Activated CD4-positive, alpha-beta T cell treated with anti-CD3 and anti-CD28 coated beads, Interleukin-2, amount 10 ng/mL, durations not matched to agents 24 days and 14 days (primary cell): ENCODE measurements around the gene DPP10. TPM values are rescaled to one million over a fixed set of nuclear protein-coding genes. Genes with fewer than 3 reads are reported as not detected.

Experiments
- DNase-seq: peaks from one replicate; pipeline ENCODE4 v3.0.0; 2022
- H3K27ac Mint-ChIP-seq: one replicate; pipeline ENCODE4 v1.8.0; 2022; ENCODE audit warnings: mild to moderate bottlenecking, mixed read lengths
- H3K27me3 Mint-ChIP-seq: one replicate; pipeline ENCODE4 v1.8.0; 2022; ENCODE audit warnings: mixed read lengths
- H3K36me3 Mint-ChIP-seq: one replicate; pipeline ENCODE4 v1.8.0; 2022; ENCODE audit warnings: low read depth, mild to moderate bottlenecking, mixed read lengths
- H3K4me1 Mint-ChIP-seq: one replicate; pipeline ENCODE4 v1.8.0; 2021; ENCODE audit warnings: mixed read lengths
- H3K4me3 Mint-ChIP-seq: one replicate; pipeline ENCODE4 v1.8.0; 2022; ENCODE audit warnings: mild to moderate bottlenecking, moderate library complexity, mixed read lengths
- H3K9me3 Mint-ChIP-seq: one replicate; pipeline ENCODE4 v1.8.0; 2021; ENCODE audit warnings: mixed read lengths
- intact Hi-C: fragments of 100-400 bp; cut with micrococcal nuclease; formaldehyde crosslinking; loops from one replicate; pipeline ENCODE4 v1.15.1; 2023
- total RNA-seq: library from RNA; stranded (reverse); gene quantifications from 2 replicates; pipeline ENCODE4 v1.2.3, GENCODE V29; 2022

Gene DPP10
- total RNA-seq, 1 donor from 2014 or later = not detected

DNA sequence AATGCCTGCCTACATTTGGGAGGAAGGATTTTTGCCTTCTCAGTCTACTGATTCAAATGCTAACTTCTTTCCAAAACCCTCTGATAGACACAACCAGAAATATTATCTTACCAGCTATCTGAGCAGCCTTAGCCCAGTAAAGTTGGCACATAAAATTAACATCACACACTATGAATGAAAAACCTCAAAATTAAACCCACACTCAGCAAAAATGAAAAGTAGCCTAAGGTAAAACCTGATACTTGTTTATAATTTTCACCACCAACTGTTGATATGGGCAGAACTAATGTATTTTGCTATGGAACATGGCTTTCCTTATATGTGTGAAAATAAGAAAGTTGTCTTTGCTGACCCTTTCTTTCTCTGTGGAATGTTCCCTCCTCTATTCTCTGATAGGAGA, 226.0 kb downstream of the DPP10 start:
- no peaks in the 10 kb centered on the region for H3K36me3 Mint-ChIP-seq
- no peaks in the 10 kb centered on the region for H3K4me1 Mint-ChIP-seq
- DNase-seq = no peak
- no peaks in the 10 kb centered on the region for H3K9me3 Mint-ChIP-seq
- intact Hi-C loops = no loop called here
- no peak overlapping the region for H3K4me3 Mint-ChIP-seq
- H3K27me3 Mint-ChIP-seq = no peaks in the 10 kb centered on the region
- no peak overlapping the region for H3K27ac Mint-ChIP-seq

DNA sequence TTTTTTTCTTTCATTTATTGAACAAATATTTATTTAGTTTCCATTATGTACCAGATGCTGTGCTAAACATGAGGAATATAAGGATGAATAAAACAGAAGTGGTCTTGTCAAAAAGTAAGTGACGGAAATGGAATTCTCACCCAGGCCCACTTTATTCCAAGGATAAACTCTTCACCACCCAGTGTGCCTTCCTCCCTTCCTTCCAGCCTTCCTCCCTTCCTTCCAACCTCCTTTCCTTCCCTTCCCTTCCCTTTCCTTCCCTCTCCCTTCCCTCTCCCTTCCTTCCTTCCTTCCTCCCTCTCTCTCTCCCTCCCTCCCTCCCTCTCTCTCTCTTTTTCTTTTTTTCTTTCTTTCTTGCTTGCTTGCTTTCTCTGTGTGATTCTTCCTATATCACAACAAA, 240.8 kb downstream of the DPP10 start:
- H3K36me3 Mint-ChIP-seq = no peaks in the 10 kb centered on the region
- no peaks in the 10 kb centered on the region for H3K4me1 Mint-ChIP-seq
- no peaks in the 10 kb centered on the region for H3K9me3 Mint-ChIP-seq
- DNase-seq = no peak
- intact Hi-C loops = no loop called here
- no peaks in the 10 kb centered on the region for H3K27me3 Mint-ChIP-seq
- H3K4me3 Mint-ChIP-seq = no peak overlapping the region
- H3K27ac Mint-ChIP-seq = no peak overlapping the region

DNA sequence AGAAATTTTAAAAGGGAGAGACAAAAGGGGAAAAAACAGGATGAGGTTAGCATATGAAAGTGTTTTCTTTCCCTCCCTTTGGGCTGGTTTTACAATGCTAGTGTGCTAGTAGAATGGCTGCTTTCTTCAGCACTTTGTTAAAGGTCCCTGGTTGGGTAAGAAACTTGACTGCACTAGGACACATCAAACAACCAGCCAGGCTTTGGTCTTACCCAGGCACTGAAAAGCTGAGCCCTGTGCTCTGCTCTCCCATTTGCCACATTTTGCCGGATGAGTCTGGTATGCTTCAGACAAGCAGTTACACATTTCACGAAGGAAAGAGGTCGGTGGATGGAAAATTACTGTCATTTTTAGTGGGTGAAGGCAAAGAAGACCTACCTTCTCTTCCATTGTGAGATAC, 242.0 kb downstream of the DPP10 start:
- Mint-ChIP-seq H3K27ac (no peak overlapping the region), H3K9me3 (no peaks in the 10 kb centered on the region), H3K4me3 (no peak overlapping the region), H3K27me3 (no peaks in the 10 kb centered on the region), H3K36me3 (no peaks in the 10 kb centered on the region), H3K4me1 (no peaks in the 10 kb centered on the region)
- intact Hi-C loops = no loop called here
- no peak for DNase-seq

DNA sequence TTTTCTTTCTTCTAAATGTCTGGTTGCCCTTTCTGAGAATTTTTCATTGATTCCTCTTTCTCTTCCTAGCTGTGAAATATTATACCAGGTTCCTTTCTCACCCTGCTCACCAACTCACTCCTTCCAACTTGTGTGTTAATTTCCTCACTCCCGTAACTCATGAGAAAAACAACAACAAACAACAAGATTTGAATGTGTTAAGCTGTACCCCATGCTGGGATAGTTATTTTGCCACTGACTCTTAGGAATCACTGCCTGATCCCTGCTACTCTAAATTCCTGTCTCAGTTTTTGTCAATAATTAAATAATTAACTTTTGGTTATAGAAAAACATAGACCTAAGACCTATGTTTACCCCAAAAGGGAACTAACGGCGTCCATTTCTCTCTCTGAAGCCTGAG, 242.7 kb downstream of the DPP10 start:
- no peak for DNase-seq
- Mint-ChIP-seq H3K27ac (no peak overlapping the region), H3K36me3 (no peaks in the 10 kb centered on the region), H3K4me3 (no peak overlapping the region), H3K4me1 (no peaks in the 10 kb centered on the region), H3K9me3 (no peaks in the 10 kb centered on the region), H3K27me3 (no peaks in the 10 kb centered on the region)
- intact Hi-C loops = no loop called here

DNA sequence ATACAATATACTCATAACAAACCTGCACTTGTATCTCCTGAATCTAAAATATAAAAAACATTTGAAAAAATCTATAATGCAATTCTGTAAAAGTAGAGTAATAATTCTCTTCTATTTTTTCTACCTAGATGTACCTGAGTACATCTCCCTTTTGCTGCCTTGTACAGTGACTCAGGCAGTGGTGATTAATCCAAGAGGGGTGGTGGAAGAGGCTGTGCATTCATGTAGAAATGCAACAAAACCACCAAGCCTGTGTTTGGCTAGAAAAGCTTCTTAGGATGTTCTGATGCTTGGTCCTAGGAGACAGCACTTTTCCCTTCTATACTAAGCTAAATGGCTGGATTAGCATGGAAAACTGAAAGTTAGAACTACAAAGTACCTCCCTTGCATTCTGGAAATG, 245.8 kb downstream of the DPP10 start:
- no peaks in the 10 kb centered on the region for H3K4me1 Mint-ChIP-seq
- no peak overlapping the region for H3K27ac Mint-ChIP-seq
- intact Hi-C loops = no loop called here
- H3K4me3 Mint-ChIP-seq = no peak overlapping the region
- H3K27me3 Mint-ChIP-seq = no peaks in the 10 kb centered on the region
- DNase-seq = no peak
- no peaks in the 10 kb centered on the region for H3K9me3 Mint-ChIP-seq
- no peaks in the 10 kb centered on the region for H3K36me3 Mint-ChIP-seq

DNA sequence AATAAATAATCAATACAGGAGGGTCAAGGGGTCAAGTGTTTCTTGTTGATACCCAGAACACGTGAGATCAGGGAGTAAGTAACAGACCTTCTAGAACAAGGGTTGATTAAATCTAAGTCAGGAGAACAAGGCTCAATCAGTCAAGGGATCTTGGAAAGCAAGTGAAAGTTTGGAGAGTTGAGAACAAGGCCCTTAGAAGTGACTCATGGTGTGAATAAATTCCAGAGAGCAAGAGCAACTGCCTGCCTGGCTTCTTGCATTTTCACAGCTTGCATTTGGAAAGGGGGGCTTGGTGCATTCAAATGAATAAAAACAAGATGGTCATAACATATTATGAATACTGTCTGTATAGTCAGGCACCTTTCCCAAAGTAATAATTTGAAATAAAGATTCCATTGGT, 256.1 kb downstream of the DPP10 start:
- no peak for DNase-seq
- intact Hi-C loops = no loop called here
- H3K4me3 Mint-ChIP-seq = no peak overlapping the region
- H3K27ac Mint-ChIP-seq = no peak overlapping the region
- no peaks in the 10 kb centered on the region for H3K4me1 Mint-ChIP-seq
- H3K9me3 Mint-ChIP-seq = no peaks in the 10 kb centered on the region
- H3K27me3 Mint-ChIP-seq = no peaks in the 10 kb centered on the region
- no peaks in the 10 kb centered on the region for H3K36me3 Mint-ChIP-seq

DNA sequence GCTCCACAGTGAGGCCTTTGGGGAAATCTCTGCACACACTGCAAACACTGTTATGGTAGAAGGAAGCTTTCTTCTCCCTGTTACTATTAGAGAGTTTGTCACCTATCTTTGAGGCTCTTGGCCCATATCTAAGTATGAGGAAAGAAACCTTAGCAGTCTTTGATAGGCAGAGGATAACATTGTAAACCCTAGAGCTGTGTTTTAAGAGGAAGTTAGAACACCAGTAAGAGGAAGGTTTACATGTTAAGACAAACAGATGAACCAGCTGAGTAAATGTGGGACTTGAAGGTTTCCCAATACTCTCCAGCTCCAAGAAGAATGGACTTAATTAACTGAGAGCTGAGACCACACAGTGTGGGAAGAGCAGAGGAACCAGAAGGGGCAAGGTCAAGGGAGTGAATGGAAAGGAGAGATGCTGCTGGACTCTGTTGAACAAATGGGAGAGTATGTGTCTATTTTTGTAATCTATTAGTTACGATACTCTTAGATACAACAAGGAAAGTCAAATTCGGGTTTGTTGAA, 257.0 kb downstream of the DPP10 start:
- Mint-ChIP-seq H3K27ac (no peak overlapping the region), H3K4me3 (no peak overlapping the region), H3K27me3 (no peaks in the 10 kb centered on the region), H3K9me3 (no peaks in the 10 kb centered on the region), H3K36me3 (no peaks in the 10 kb centered on the region), H3K4me1 (no peaks in the 10 kb centered on the region)
- intact Hi-C loops = no loop called here
- DNase-seq = no peak

DNA sequence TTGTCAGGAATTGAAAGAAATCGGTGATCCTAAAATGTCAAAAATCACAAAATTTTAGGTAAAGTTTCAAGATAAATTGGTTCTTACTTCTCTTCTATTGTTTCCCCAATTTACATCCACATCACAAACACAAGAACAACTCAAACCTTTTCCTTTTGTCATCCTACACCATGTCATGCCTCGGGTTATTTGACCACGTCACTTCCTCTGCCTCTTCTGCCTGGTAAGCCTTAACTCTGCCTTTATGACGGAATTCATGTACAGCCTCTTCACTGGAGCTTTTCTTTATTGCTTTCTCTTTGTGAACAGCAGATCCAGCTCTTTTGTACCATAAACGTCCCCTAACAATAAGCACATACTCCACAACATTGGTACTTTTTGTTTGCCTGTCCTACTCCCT, 258.0 kb downstream of the DPP10 start:
- H3K36me3 Mint-ChIP-seq = no peaks in the 10 kb centered on the region
- H3K27ac Mint-ChIP-seq = no peak overlapping the region
- no peaks in the 10 kb centered on the region for H3K9me3 Mint-ChIP-seq
- H3K27me3 Mint-ChIP-seq = no peaks in the 10 kb centered on the region
- no peaks in the 10 kb centered on the region for H3K4me1 Mint-ChIP-seq
- no peak for DNase-seq
- H3K4me3 Mint-ChIP-seq = no peak overlapping the region
- intact Hi-C loops = no loop called here

DNA sequence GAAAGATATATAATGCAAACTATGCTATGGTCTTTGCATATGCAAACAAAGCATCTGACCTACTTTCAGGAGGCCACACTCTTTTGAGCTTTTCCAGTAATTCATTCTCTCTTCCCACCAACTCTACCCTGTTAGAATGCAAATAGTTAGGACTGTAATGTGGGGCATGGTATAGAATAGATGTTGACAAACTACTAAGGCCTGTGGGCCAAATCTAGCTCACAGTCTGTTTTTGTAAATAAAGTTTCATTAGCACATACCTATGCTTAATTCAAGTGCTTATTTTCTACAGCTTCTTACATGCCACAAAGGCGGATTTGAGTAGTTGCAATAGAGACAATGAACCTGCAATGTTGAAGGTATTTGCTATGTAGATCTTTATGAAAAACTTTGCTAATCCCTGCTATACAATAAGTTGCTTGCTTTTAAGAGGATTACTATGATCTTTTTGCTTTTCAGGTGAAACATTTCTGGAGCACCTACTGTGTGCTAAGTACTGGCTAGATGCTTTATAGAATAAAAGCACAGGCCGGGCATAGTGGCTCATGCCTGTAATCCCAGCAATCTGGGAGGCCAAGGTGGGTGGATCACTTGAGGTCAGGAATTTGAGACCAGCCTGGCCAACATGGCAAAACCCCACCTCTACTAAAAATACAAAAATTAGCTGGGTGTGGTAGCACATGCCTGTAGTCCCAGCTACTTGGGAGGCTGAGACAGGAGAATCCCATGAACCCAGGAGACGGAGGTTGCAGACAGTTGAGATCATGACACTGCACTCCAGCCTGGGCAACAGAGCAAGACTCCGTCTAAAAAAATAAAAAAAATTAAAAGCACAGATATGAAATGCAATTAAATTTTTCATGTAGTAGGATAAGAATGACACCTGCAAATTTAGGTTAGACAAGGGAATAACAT, 267.8 kb downstream of the DPP10 start:
- no peaks in the 10 kb centered on the region for H3K27me3 Mint-ChIP-seq
- intact Hi-C loops = no loop called here
- H3K27ac Mint-ChIP-seq = no peak overlapping the region
- no peaks in the 10 kb centered on the region for H3K9me3 Mint-ChIP-seq
- no peak overlapping the region for H3K4me3 Mint-ChIP-seq
- no peak for DNase-seq
- no peaks in the 10 kb centered on the region for H3K36me3 Mint-ChIP-seq
- no peaks in the 10 kb centered on the region for H3K4me1 Mint-ChIP-seq

DNA sequence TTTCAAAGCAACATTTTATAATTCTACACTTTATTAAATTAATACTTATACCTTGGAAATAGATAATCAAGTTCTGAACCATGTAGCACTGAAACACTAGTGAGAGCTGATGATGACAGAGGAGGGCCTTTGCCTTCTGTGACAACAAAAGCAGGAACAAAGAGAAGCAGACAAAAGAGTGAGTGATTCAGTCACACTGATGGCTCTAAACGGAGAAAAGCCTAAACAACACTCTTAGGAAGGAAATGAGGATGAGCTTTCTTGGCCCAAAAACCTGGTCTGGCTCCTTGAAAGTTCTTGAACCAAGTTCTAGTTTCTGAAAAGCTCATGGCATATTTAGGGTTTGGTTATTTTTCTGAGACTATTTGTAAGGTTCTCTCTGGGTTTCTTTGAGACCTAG, 271.9 kb downstream of the DPP10 start:
- no peaks in the 10 kb centered on the region for H3K9me3 Mint-ChIP-seq

DNA sequence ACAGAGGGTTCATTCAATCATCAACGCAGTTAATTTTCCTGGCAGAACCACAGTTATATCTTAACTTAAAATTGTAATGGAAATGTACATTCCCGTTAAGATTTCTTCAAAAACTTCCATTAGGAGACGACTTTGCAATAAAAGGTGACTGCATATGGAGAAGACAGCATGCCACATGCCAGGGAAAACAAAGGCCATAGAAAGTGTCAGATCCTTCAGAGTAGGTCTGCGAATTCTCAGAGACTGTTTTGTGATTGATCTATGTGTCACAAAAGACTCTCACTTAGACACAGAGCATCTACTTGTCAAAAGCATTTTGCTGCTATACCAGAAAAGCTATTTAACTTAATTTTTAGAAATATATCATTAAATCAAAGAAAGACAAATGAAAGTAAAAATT, 274.6 kb downstream of the DPP10 start:
- no peak overlapping the region for H3K4me3 Mint-ChIP-seq
- no peaks in the 10 kb centered on the region for H3K27me3 Mint-ChIP-seq
- intact Hi-C loops = no loop called here
- no peaks in the 10 kb centered on the region for H3K36me3 Mint-ChIP-seq
- H3K9me3 Mint-ChIP-seq = no peaks in the 10 kb centered on the region
- no peaks in the 10 kb centered on the region for H3K4me1 Mint-ChIP-seq
- DNase-seq = no peak
- H3K27ac Mint-ChIP-seq = no peak overlapping the region

More for the DNA sequence above, 271.9 kb downstream of the DPP10 start:
- intact Hi-C loops = no loop called here
- DNase-seq = no peak
- Mint-ChIP-seq H3K27me3 (no peaks in the 10 kb centered on the region), H3K27ac (no peak overlapping the region), H3K4me3 (no peak overlapping the region), H3K36me3 (no peaks in the 10 kb centered on the region), H3K4me1 (no peaks in the 10 kb centered on the region)

DNA sequence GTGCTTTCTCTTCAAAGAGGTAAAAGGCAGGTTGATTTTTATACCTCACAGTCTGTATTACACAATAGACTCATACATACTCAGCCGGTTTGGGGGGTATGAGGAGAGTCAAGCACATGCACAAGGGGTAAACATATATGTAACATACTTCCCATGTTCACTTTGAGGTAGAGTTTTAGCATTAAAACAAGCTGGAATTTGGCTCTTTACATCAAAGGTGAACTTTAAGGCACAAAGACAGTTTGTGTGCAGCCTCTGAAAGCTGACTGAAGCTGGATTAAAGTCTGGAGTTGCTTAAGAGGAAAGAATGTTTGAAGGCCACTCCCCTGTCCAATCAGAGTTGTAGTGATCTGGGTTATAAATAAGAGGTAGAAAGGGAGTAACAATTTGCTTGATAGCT, 282.0 kb downstream of the DPP10 start:
- Mint-ChIP-seq H3K27me3 (no peaks in the 10 kb centered on the region), H3K4me3 (no peak overlapping the region), H3K9me3 (no peaks in the 10 kb centered on the region), H3K36me3 (no peaks in the 10 kb centered on the region), H3K4me1 (no peaks in the 10 kb centered on the region), H3K27ac (no peak overlapping the region)
- no peak for DNase-seq
- intact Hi-C loops = no loop called here

DNA sequence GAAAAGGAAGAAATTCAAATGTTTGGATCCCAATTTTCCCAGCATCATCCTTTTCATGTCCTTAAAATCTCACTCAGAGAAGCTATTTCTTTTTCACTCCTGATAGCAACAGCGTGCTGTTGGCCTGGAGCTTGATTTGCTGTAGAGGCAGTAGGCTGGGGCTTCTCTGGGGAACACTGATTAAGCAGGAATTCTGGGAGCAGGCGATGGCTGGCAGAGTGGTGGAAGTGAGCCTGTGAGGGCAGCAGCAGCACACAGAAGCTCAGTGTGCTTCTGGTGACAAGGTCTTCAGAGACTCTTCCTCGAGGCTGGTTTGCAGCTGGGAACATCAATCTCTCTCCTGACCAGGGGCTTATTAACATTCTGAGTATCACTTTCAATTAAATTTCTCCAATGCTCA, 284.6 kb downstream of the DPP10 start:
- H3K36me3 Mint-ChIP-seq = no peaks in the 10 kb centered on the region
- intact Hi-C loops = no loop called here
- H3K4me3 Mint-ChIP-seq = no peak overlapping the region
- no peaks in the 10 kb centered on the region for H3K9me3 Mint-ChIP-seq
- no peak for DNase-seq
- H3K27me3 Mint-ChIP-seq = no peaks in the 10 kb centered on the region
- no peak overlapping the region for H3K27ac Mint-ChIP-seq
- H3K4me1 Mint-ChIP-seq = no peaks in the 10 kb centered on the region

DNA sequence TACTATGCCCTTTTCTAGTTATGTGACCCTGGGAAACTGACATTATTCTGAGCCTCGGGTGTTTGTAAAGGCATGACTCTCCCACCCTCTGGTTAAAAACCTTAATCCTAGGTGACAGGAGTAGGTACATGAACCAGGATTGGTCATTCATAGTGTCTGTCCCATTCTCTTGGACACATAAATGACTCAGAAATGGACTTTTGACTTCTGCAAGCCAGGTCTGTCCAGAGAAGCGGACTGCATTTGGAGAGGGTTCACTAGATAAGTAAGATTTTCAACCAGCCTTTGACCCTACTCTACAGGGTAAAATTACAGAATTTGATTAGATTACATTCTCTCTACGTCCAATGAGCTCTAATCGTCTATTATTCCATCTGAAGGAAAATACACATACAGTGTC, 285.9 kb downstream of the DPP10 start:
- H3K4me3 Mint-ChIP-seq = no peak overlapping the region

DNA sequence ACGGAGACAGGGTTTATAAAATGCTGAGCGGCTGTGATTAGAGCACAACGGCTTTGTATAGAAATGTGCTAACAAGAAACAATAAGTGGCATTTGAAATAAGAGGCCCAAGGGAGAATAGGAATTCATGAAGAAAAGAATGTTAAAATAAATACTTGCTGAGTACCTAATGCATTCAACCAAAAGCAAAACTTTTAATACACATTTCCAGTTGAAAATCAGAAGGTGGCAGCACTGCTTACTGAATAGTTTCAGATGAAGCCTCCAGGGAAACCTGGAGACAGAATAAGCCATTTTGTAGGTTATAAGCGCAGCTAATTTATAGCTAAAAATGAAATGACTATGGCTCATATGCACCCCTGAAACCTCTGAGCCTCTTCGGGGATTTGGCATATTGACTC, 286.6 kb downstream of the DPP10 start:
- H3K36me3 Mint-ChIP-seq = no peaks in the 10 kb centered on the region

More for the DNA sequence above, 285.9 kb downstream of the DPP10 start:
- intact Hi-C loops = no loop called here
- no peak for DNase-seq
- no peaks in the 10 kb centered on the region for H3K27me3 Mint-ChIP-seq
- no peaks in the 10 kb centered on the region for H3K4me1 Mint-ChIP-seq
- no peak overlapping the region for H3K27ac Mint-ChIP-seq
- H3K9me3 Mint-ChIP-seq = no peaks in the 10 kb centered on the region
- H3K36me3 Mint-ChIP-seq = no peaks in the 10 kb centered on the region

More for the DNA sequence above, 286.6 kb downstream of the DPP10 start:
- Mint-ChIP-seq H3K27ac (no peak overlapping the region), H3K27me3 (no peaks in the 10 kb centered on the region), H3K9me3 (no peaks in the 10 kb centered on the region), H3K4me1 (no peaks in the 10 kb centered on the region), H3K4me3 (no peak overlapping the region)
- intact Hi-C loops = no loop called here
- DNase-seq = no peak
